NT2/D1 (cell line): Measurements from ENCODE around the gene FLAD1.

Experiments
- YY1 ChIP-seq: IDR thresholded peaks from 2 replicates; pipeline ENCODE4 v1.6.1; 2011; ENCODE audit not compliant: insufficient read length, insufficient read depth
- ZNF274 ChIP-seq: IDR thresholded peaks from 2 replicates; pipeline ENCODE4 v1.6.1; 2011; ENCODE audit warnings: mild to moderate bottlenecking, low read depth, low read length

DNA sequence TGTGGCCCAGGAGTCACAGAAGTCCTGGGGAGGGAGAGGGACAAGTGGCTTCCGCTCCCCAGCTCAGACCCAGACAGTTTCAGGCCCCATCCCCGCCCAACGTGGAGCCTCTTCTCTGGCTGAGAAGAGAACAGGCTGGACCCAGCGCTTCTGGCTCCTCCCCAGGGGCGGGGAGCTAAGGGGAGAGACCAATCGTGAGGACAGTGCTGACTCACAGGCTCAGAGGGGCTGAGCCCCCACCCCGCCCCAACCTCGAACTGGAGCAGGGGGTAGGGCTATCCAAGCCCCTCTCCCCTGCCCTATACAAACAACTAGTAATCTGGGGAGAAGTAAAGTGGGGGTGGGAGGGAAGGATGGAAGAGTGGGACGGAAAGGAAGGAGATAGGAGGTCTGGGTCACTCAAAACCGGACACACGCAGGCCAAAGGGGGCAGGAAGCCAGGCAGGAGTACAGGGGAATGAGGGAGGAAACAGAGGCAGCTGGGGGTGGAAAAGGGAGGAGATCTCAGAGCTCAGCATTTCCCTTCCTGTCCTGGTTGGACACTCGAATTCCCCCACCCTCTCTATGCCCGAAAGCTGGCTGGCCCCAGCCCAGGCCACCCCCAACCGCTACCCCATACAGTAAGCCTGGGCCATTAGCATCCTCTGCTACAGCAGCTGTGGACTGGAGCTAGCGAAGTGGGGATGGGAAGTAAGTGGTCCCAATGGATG, 12.4 kb upstream of the FLAD1 start, which contains the start of gene SHC1:
- TF ChIP-seq YY1 (no peak), ZNF274 (no peak)
